H9 (cell line): Measurements from ENCODE around the gene ANKRD17. TPM values are rescaled to one million over a fixed set of nuclear protein-coding genes. Genes with fewer than 3 reads are reported as not detected.

ENCODE experiments used
- DNase-seq: peaks from one replicate; pipeline ENCODE4 v3.0.0-alpha.2; 2017
- H2AFZ ChIP-seq: one replicate; pipeline ENCODE4 v1.6.1; 2013; ENCODE audit warnings: mild to moderate bottlenecking, low read length, control low read depth, moderate library complexity
- H2AK5ac ChIP-seq: 2 replicates; pipeline ENCODE4 v1.6.1; 2013; ENCODE audit warnings: low read length, control low read depth, mixed read lengths; ENCODE audit not compliant: insufficient read length
- H2BK120ac ChIP-seq: one replicate; pipeline ENCODE4 v1.6.1; 2013; ENCODE audit warnings: low read depth, mild to moderate bottlenecking, low read length, control low read depth, inconsistent platforms; ENCODE audit not compliant: poor library complexity, severe bottlenecking
- H2BK12ac ChIP-seq: 2 replicates; pipeline ENCODE4 v1.6.1; 2013; ENCODE audit warnings: low read length, control low read depth, mixed read lengths, low read depth; ENCODE audit not compliant: insufficient read length
- H2BK15ac ChIP-seq: 2 replicates; pipeline ENCODE4 v1.6.1; 2013; ENCODE audit warnings: low read depth, low read length, control low read depth
- H2BK20ac ChIP-seq: one replicate; pipeline ENCODE4 v1.6.1; 2013; ENCODE audit warnings: low read depth, mild to moderate bottlenecking, low read length, control low read depth, inconsistent platforms; ENCODE audit not compliant: poor library complexity, severe bottlenecking
- H2BK5ac ChIP-seq: 2 replicates; pipeline ENCODE4 v1.6.1; 2013; ENCODE audit warnings: low read length, control low read depth, mixed read lengths; ENCODE audit not compliant: insufficient read length
- H3K14ac ChIP-seq: 2 replicates; pipeline ENCODE4 v1.6.1; 2013; ENCODE audit warnings: low read length, control low read depth; ENCODE audit not compliant: insufficient read depth
- H3K18ac ChIP-seq: 2 replicates; pipeline ENCODE4 v1.6.1; 2013; ENCODE audit warnings: low read depth, mild to moderate bottlenecking, mixed read lengths, low read length, control low read depth; ENCODE audit not compliant: insufficient read length
- H3K23ac ChIP-seq: 2 replicates; pipeline ENCODE4 v1.6.1; 2013; ENCODE audit warnings: low read length, control low read depth, mixed read lengths, low read depth; ENCODE audit not compliant: insufficient read length
- H3K23me2 ChIP-seq: 2 replicates; pipeline ENCODE4 v1.6.1; 2013; ENCODE audit warnings: low read depth, mild to moderate bottlenecking, mixed read lengths, low read length, control low read depth; ENCODE audit not compliant: insufficient read length, poor library complexity, severe bottlenecking
- H3K27ac ChIP-seq: 2 replicates; pipeline ENCODE4 v1.5.1; 2013; ENCODE audit warnings: low read length, control low read depth, mixed read lengths, low read depth; ENCODE audit not compliant: insufficient read length
- H3K27me3 ChIP-seq: 2 replicates; pipeline ENCODE4 v1.6.1; 2013; ENCODE audit warnings: low read length, control low read depth, inconsistent platforms; ENCODE audit not compliant: insufficient read depth
- H3K4ac ChIP-seq: 2 replicates; pipeline ENCODE4 v1.6.1; 2013; ENCODE audit warnings: low read depth, mild to moderate bottlenecking, control low read depth, inconsistent platforms, low read length, moderate library complexity
- H3K4me1 ChIP-seq: 2 replicates; pipeline ENCODE4 v1.6.1; 2013; ENCODE audit warnings: low read length, control low read depth, inconsistent platforms; ENCODE audit not compliant: insufficient read depth
- H3K4me2 ChIP-seq: 2 replicates; pipeline ENCODE4 v1.6.1; 2013; ENCODE audit warnings: low read length, control low read depth, mixed read lengths; ENCODE audit not compliant: insufficient read length, insufficient read depth
- H3K56ac ChIP-seq: 2 replicates; pipeline ENCODE4 v1.6.1; 2013; ENCODE audit warnings: low read depth, mild to moderate bottlenecking, mixed read lengths, low read length, control low read depth; ENCODE audit not compliant: insufficient read length
- H3K79me1 ChIP-seq: 2 replicates; pipeline ENCODE4 v1.6.1; 2013; ENCODE audit warnings: low read depth, mild to moderate bottlenecking, moderate library complexity, low read length, control low read depth, inconsistent platforms; ENCODE audit not compliant: insufficient read depth, poor library complexity, severe bottlenecking
- H3K79me2 ChIP-seq: 2 replicates; pipeline ENCODE4 v1.6.1; 2013; ENCODE audit warnings: low read length, control low read depth, inconsistent platforms; ENCODE audit not compliant: insufficient read depth
- H3K9ac ChIP-seq: 2 replicates; pipeline ENCODE4 v1.6.1; 2013; ENCODE audit warnings: low read length, control low read depth, mixed read lengths; ENCODE audit not compliant: insufficient read length; ENCODE audit errors: extremely low read depth
- H3K9me3 ChIP-seq: one replicate; pipeline ENCODE4 v1.6.1; 2013; ENCODE audit warnings: low read depth, low read length, inconsistent platforms; ENCODE audit not compliant: control insufficient read depth
- H3T11ph ChIP-seq: one replicate; pipeline ENCODE4 v1.6.1; 2013; ENCODE audit warnings: mild to moderate bottlenecking, low read length, control low read depth, inconsistent platforms
- H4K20me1 ChIP-seq: one replicate; pipeline ENCODE4 v1.6.1; 2013; ENCODE audit not compliant: control insufficient read depth, insufficient read length, insufficient read depth
- H4K5ac ChIP-seq: 2 replicates; pipeline ENCODE4 v1.6.1; 2013; ENCODE audit warnings: low read depth, mild to moderate bottlenecking, mixed read lengths, low read length, control low read depth; ENCODE audit not compliant: insufficient read length
- H4K8ac ChIP-seq: replicated peaks from 2 replicates; pipeline ENCODE4 v1.6.1; 2013; ENCODE audit warnings: low read length, control low read depth, mixed read lengths, low read depth; ENCODE audit not compliant: insufficient read length
- H4K91ac ChIP-seq: 2 replicates; pipeline ENCODE4 v1.6.1; 2013; ENCODE audit warnings: low read depth, mild to moderate bottlenecking, moderate library complexity, mixed read lengths, low read length, control low read depth; ENCODE audit not compliant: insufficient read length
- H3K27ac Mint-ChIP-seq, 3 experiments: 2 replicates in 2 of 3; 3 replicates in 1 of 3; pipeline ENCODE4 v1.8.0; 2020 to 2021; ENCODE audit warnings: mixed read lengths in 3 of 3, mild to moderate bottlenecking in 1 of 3, moderate library complexity in 1 of 3
- H3K27me3 Mint-ChIP-seq: 2 replicates; pipeline ENCODE4 v1.8.0; 2021; ENCODE audit warnings: low read depth, mild to moderate bottlenecking, moderate library complexity, mixed read lengths
- H3K36me3 Mint-ChIP-seq, 3 experiments: 2 replicates in 2 of 3; 3 replicates in 1 of 3; pipeline ENCODE4 v1.8.0; 2020 to 2021; ENCODE audit warnings: low read depth in 3 of 3, mixed read lengths in 3 of 3; ENCODE audit not compliant: insufficient read depth in 1 of 3
- H3K4me1 Mint-ChIP-seq, 2 experiments: 2 replicates each; pipeline ENCODE4 v1.8.0; 2020; ENCODE audit warnings: mixed read lengths in 2 of 2
- H3K4me3 Mint-ChIP-seq, 2 experiments: 2 replicates in 1 of 2; 3 replicates in 1 of 2; pipeline ENCODE4 v1.8.0; 2020 to 2021; ENCODE audit warnings: mild to moderate bottlenecking in 2 of 2, mixed read lengths in 2 of 2, moderate library complexity in 1 of 2
- H3K9me3 Mint-ChIP-seq, 2 experiments: 2 replicates in 1 of 2; 3 replicates in 1 of 2; pipeline ENCODE4 v1.8.0; 2020; ENCODE audit warnings: mild to moderate bottlenecking in 2 of 2, mixed read lengths in 2 of 2, moderate library complexity in 1 of 2
- CTCF ChIP-seq: fragments of 200-600 bp; sonication (generic); conservative IDR thresholded peaks from 3 replicates; pipeline ENCODE4 v1.8.0; 2021; ENCODE audit warnings: antibody characterized with exemption, mild to moderate bottlenecking
- total RNA-seq: library from RNA; stranded (reverse); gene quantifications from 2 replicates; pipeline ENCODE4 v1.2.1, GENCODE V29; 2021

ANKRD17 gene
- total RNA-seq, 1 experiment from 2014 or later: 82.4 TPM

DNA sequence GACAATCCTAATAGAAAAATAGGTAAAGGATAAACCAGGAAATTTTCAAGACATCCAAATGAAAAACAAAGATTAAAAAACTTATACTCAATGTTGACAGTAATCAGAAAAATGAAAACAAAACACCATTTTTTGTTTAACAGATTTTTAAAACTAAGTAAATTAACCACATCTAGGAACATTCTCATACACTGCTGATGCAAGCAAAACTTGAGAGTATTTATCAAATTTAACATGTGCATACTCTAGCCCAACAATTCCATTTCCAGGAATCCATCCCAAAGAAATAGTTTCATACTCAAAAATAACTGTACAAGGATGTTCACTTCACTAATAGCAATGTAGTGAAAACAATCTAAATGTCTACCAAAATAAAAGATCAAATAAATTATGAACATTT, 11.5 kb downstream of the ANKRD17 start:
- Histone ChIP-seq H3K4me1 (peaks cover 8% of the 10 kb centered on the region; the same call in 1 of the 2 replicates), H2AFZ (no peak overlapping the region), H4K5ac (no peak overlapping the region), H3K18ac (no peak overlapping the region), H3K79me2 (peaks cover 35% of the 10 kb centered on the region), H3K4me2 (no peak overlapping the region), H3K4ac (no peak overlapping the region), H3K9me3 (no peaks in the 10 kb centered on the region), H3K27me3 (no peaks in the 10 kb centered on the region), H2BK12ac (no peak overlapping the region), H3K23ac (no peak overlapping the region), H3K9ac (no peak overlapping the region), H2BK120ac (no peak overlapping the region), H3K27ac (no peak overlapping the region), H2BK15ac (no peak overlapping the region), H4K20me1 (no peaks in the 10 kb centered on the region), H3T11ph (no peak overlapping the region), H3K14ac (no peak overlapping the region), H2AK5ac (no peak overlapping the region), H2BK20ac (no peak overlapping the region), H3K79me1 (peaks cover 8% of the 10 kb centered on the region), H4K91ac (no peak overlapping the region), H4K8ac (no peak overlapping the region), H2BK5ac (no peak overlapping the region), H3K56ac (no peak overlapping the region), H3K23me2 (no peaks in the 10 kb centered on the region)
- no peak for TF ChIP-seq CTCF
- Mint-ChIP-seq H3K4me1 (peaks cover 29 to 33% of the 10 kb centered on the region in 2 experiments), H3K4me3 (no peak overlapping the region), H3K27me3 (no peaks in the 10 kb centered on the region), H3K9me3 (no peaks in the 10 kb centered on the region), H3K36me3 (peaks cover 4 to 17% (median 13%) of the 10 kb centered on the region in 3 experiments; a peak in 5 of 7 replicates), H3K27ac (no peak overlapping the region; a peak in 1 of 7 replicates)
- no peak for DNase-seq
